Measurements from ENCODE around the gene PTPRH.
A peak's percentile ranks its signal among the peaks of the same experiment; 100 is the strongest.

The PTPRH gene

GRCh38 chr19:55145232-55145631 is 64.1 kb downstream of the PTPRH start:
- TF ChIP-seq SPI1 (IDR thresholded peaks at IDR 0.05; ENCODE audit: borderline replicate concordance, low read depth) (peak; percentile 89), GABPA (IDR thresholded peaks at IDR 0.05; ENCODE audit: low read depth) (no peak), REST (IDR thresholded peaks at IDR 0.05; ENCODE audit: insufficient replicate concordance, low read depth) (no peak)
- TF ChIP-seq, protein P1, sequence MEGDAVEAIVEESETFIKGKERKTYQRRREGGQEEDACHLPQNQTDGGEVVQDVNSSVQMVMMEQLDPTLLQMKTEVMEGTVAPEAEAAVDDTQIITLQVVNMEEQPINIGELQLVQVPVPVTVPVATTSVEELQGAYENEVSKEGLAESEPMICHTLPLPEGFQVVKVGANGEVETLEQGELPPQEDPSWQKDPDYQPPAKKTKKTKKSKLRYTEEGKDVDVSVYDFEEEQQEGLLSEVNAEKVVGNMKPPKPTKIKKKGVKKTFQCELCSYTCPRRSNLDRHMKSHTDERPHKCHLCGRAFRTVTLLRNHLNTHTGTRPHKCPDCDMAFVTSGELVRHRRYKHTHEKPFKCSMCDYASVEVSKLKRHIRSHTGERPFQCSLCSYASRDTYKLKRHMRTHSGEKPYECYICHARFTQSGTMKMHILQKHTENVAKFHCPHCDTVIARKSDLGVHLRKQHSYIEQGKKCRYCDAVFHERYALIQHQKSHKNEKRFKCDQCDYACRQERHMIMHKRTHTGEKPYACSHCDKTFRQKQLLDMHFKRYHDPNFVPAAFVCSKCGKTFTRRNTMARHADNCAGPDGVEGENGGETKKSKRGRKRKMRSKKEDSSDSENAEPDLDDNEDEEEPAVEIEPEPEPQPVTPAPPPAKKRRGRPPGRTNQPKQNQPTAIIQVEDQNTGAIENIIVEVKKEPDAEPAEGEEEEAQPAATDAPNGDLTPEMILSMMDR (IDR thresholded peaks at IDR 0.05; ENCODE audit: insufficient read depth, low read length): no peak
- DNase-seq (ENCODE audit: low read depth in 1 of 2, low spot score in 1 of 2): peak; percentile 71 to 80
- Histone ChIP-seq H3K4me3 (replicated peaks; ENCODE audit: insufficient read depth, low read length) (no peak overlapping the region), H3K27me3 (ENCODE audit: insufficient read depth, poor library complexity, severe bottlenecking) (peaks cover 17% of the 10 kb centered on the region), H3K27ac (replicated peaks) (peak overlapping the region; percentile 60)

GRCh38 chr19:55141696-55142095 is 67.6 kb downstream of the PTPRH start:
- no peak for DNase-seq (ENCODE audit: low read depth in 1 of 2, low spot score in 1 of 2)
- Histone ChIP-seq H3K4me3 (replicated peaks; ENCODE audit: insufficient read depth, low read length) (no peak overlapping the region), H3K27ac (replicated peaks) (no peak overlapping the region), H3K27me3 (ENCODE audit: insufficient read depth, poor library complexity, severe bottlenecking) (peaks cover 15% of the 10 kb centered on the region)
- TF ChIP-seq GABPA (IDR thresholded peaks at IDR 0.05; ENCODE audit: low read depth) (no peak), REST (IDR thresholded peaks at IDR 0.05; ENCODE audit: insufficient replicate concordance, low read depth) (no peak), SPI1 (IDR thresholded peaks at IDR 0.05; ENCODE audit: borderline replicate concordance, low read depth) (no peak), POLR2AphosphoS5 (IDR thresholded peaks at IDR 0.05; ENCODE audit: low read depth) (no peak)
- TF ChIP-seq, protein P1 (IDR thresholded peaks at IDR 0.05; ENCODE audit: insufficient read depth, low read length): no peak

GRCh38 chr19:55137915-55138314 is 71.4 kb downstream of the PTPRH start:
- DNase-seq (ENCODE audit: low read depth in 1 of 2, low spot score in 1 of 2): no peak
- H3K27me3 ChIP-seq (ENCODE audit: insufficient read depth, poor library complexity, severe bottlenecking): peaks cover 17% of the 10 kb centered on the region
- H3K4me3 ChIP-seq (replicated peaks; ENCODE audit: insufficient read depth, low read length): no peak overlapping the region
- no peak overlapping the region for H3K27ac ChIP-seq (replicated peaks)
- no peak for TF ChIP-seq SPI1 (IDR thresholded peaks at IDR 0.05; ENCODE audit: borderline replicate concordance, low read depth)
- TF ChIP-seq REST (IDR thresholded peaks at IDR 0.05; ENCODE audit: insufficient replicate concordance, low read depth): no peak
- TF ChIP-seq, protein P1 (IDR thresholded peaks at IDR 0.05; ENCODE audit: insufficient read depth, low read length): no peak

Measured in HL-60 (cell line).